Activated T-helper 1 cell treated with anti-CD3 and anti-CD28 coated beads, Interleukin-12 subunit alpha, Interleukin-12 subunit beta, Interleukin-2, Interleukin-4 antibody, amounts not matched to agents 30 ng/mL and 10 ng/mL and 1 ng/mL, durations not matched to agents 14 hours and 24 hours and 36 hours (primary cell): ENCODE measurements around the gene RBM17. TPM values are rescaled to one million over a fixed set of nuclear protein-coding genes. Genes with fewer than 3 reads are reported as not detected.

ENCODE experiments used
- DNase-seq: peaks from one replicate; pipeline ENCODE4 v3.0.0; 2021; ENCODE audit warnings: low spot score
- H3K27ac Mint-ChIP-seq: one replicate; pipeline ENCODE4 v1.8.0; 2021; ENCODE audit warnings: mild to moderate bottlenecking, mixed read lengths
- H3K27me3 Mint-ChIP-seq: one replicate; pipeline ENCODE4 v1.8.0; 2022; ENCODE audit warnings: mild to moderate bottlenecking, moderate library complexity, mixed read lengths; ENCODE audit not compliant: insufficient read depth
- H3K36me3 Mint-ChIP-seq: one replicate; pipeline ENCODE4 v1.8.0; 2021; ENCODE audit warnings: low read depth, mixed read lengths
- H3K4me1 Mint-ChIP-seq: one replicate; pipeline ENCODE4 v1.8.0; 2021; ENCODE audit warnings: low read depth, mixed read lengths
- H3K4me3 Mint-ChIP-seq: one replicate; pipeline ENCODE4 v1.8.0; 2021; ENCODE audit warnings: mild to moderate bottlenecking, moderate library complexity, mixed read lengths
- H3K9me3 Mint-ChIP-seq: one replicate; pipeline ENCODE4 v1.8.0; 2021; ENCODE audit warnings: mixed read lengths
- intact Hi-C: fragments of 100-400 bp; cut with micrococcal nuclease; formaldehyde crosslinking; loops from one replicate; pipeline ENCODE4 v1.15.1; 2024
- total RNA-seq: library from RNA; stranded (reverse); gene quantifications from 2 replicates; pipeline ENCODE4 v1.2.3, GENCODE V29; 2022

RBM17 gene
- total RNA-seq, 1 donor from 2014 or later = 265 TPM

- peak; percentile 29 for DNase-seq
- intact Hi-C loops = loop anchor here (1.0 kb wide), 1 partner anchor 20 kb away; no protein-coding TSS in a partner anchor
- Mint-ChIP-seq H3K27ac (peak overlapping the region; percentile 97), H3K4me3 (peak overlapping the region; percentile 59), H3K9me3 (no peaks in the 10 kb centered on the region), H3K36me3 (peaks cover 6% of the 10 kb centered on the region), H3K27me3 (no peaks in the 10 kb centered on the region), H3K4me1 (peaks cover 80% of the 10 kb centered on the region)
Observed at GRCh38 chr10:6072215-6072934, 16.5 kb upstream of the RBM17 start.

- peaks cover 63% of the 10 kb centered on the region for H3K4me1 Mint-ChIP-seq
- DNase-seq = no peak
- H3K27me3 Mint-ChIP-seq = no peaks in the 10 kb centered on the region
- H3K4me3 Mint-ChIP-seq = peak overlapping the region; percentile 43
- peaks cover 6% of the 10 kb centered on the region for H3K36me3 Mint-ChIP-seq
- H3K27ac Mint-ChIP-seq = peak overlapping the region; percentile 41
- H3K9me3 Mint-ChIP-seq = no peaks in the 10 kb centered on the region
- intact Hi-C loops = no loop called here
Observed at GRCh38 chr10:6074489-6075301, 14.1 kb upstream of the RBM17 start.

DNA sequence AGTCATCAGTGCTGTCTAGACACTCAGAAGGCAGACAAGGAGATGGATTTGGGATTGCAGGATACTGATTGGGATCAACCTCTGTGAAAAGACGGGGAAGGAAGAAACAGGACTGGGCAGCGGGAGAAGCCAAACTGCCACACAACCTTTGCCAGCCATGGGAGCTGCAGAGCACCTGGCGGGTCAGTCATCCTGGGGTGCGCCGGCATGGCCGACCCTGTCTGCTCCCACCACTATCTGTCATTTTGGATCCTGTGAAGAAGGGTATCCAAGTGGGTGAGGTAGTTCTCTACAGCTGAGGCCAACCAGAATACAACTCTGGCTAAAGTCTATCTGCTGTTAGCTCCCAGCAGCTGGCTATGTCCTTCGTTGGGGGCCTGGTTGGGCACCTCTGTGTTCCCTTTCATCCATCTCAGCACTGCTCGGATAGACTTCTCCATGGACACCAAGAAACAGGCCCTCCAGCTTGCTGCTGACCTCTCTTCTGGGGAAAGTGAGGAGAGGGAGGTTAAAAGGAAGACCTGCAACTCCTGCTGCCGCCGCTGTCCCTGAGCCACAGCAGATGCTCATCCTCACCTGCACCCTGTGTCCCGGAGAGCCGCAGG is 11.7 kb upstream of the RBM17 start:
- Mint-ChIP-seq H3K9me3 (peaks cover 7% of the 10 kb centered on the region), H3K27ac (no peak overlapping the region), H3K4me3 (no peak overlapping the region), H3K4me1 (peaks cover 52% of the 10 kb centered on the region), H3K36me3 (peaks cover 7% of the 10 kb centered on the region), H3K27me3 (no peaks in the 10 kb centered on the region)
- DNase-seq = no peak
- intact Hi-C loops = no loop called here

- intact Hi-C loops = no loop called here
- H3K27ac Mint-ChIP-seq = no peak overlapping the region
- H3K4me1 Mint-ChIP-seq = peaks cover 52% of the 10 kb centered on the region
- H3K4me3 Mint-ChIP-seq = no peak overlapping the region
- no peak for DNase-seq
- peaks cover 7% of the 10 kb centered on the region for H3K36me3 Mint-ChIP-seq
- H3K9me3 Mint-ChIP-seq = peaks cover 7% of the 10 kb centered on the region
- H3K27me3 Mint-ChIP-seq = no peaks in the 10 kb centered on the region
Observed at GRCh38 chr10:6079044-6079443, 9.8 kb upstream of the RBM17 start.

DNA sequence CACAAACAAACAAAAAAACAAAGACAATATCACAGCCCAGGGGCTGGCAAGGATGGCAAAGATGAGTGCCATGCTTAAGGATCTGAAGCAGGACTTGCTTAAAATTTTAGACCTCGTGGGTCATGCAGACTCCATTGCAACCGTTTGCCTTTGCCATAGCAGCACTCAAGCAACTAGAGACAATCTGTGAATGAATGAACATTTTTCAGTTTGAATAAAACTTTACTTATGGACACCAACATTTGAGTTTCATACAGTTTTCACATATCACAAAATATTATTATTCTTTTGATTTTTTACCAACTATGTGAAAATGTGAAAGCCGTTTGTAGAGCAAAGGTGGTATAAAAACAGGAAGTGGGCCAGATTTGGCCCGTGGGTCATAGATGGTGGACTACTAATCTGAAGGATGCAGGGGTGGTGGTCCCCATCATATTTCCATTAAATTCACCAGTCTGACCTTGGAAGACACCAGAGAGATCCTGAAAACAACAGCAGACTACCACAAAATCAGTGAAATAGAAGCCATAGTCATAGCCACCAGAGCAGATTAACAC is 8.3 kb upstream of the RBM17 start:
- H3K4me1 Mint-ChIP-seq = peaks cover 43% of the 10 kb centered on the region

GRCh38 chr10:6082496-6083395 is 6.1 kb upstream of the RBM17 start:
- Mint-ChIP-seq H3K36me3 (peaks cover 8% of the 10 kb centered on the region), H3K27me3 (no peaks in the 10 kb centered on the region), H3K9me3 (peaks cover 7% of the 10 kb centered on the region), H3K27ac (peak overlapping the region; percentile 94), H3K4me3 (peak overlapping the region; percentile 80), H3K4me1 (peaks cover 60% of the 10 kb centered on the region)
- no peak for DNase-seq
- intact Hi-C loops = loop anchor here (1.0 to 10.0 kb wide), 6 partner anchors 12 to 398 kb away; partner anchors contain the start of genes GDI2, IL2RA and TASOR2

More for the DNA sequence above, 8.3 kb upstream of the RBM17 start:
- Mint-ChIP-seq H3K27ac (no peak overlapping the region), H3K9me3 (peaks cover 7% of the 10 kb centered on the region), H3K36me3 (peaks cover 7% of the 10 kb centered on the region), H3K4me3 (no peak overlapping the region), H3K27me3 (no peaks in the 10 kb centered on the region)
- intact Hi-C loops = loop anchor here (10.0 kb wide), 2 partner anchors 266 to 396 kb away; partner anchors contain the start of genes GDI2 and TASOR2
- DNase-seq = no peak

- peaks cover 64% of the 10 kb centered on the region for H3K4me1 Mint-ChIP-seq
- H3K27me3 Mint-ChIP-seq = no peaks in the 10 kb centered on the region
- H3K36me3 Mint-ChIP-seq = peaks cover 8% of the 10 kb centered on the region
- H3K27ac Mint-ChIP-seq = peak overlapping the region; percentile 94
- peaks cover 7% of the 10 kb centered on the region for H3K9me3 Mint-ChIP-seq
- H3K4me3 Mint-ChIP-seq = peak overlapping the region; percentile 80
- DNase-seq = peak; percentile 67
- intact Hi-C loops = loop anchor here (1.0 to 10.0 kb wide), 7 partner anchors 13 to 399 kb away; partner anchors contain the start of genes GDI2, IL2RA and TASOR2
Observed at GRCh38 chr10:6083523-6084475, 5.0 kb upstream of the RBM17 start.

DNA sequence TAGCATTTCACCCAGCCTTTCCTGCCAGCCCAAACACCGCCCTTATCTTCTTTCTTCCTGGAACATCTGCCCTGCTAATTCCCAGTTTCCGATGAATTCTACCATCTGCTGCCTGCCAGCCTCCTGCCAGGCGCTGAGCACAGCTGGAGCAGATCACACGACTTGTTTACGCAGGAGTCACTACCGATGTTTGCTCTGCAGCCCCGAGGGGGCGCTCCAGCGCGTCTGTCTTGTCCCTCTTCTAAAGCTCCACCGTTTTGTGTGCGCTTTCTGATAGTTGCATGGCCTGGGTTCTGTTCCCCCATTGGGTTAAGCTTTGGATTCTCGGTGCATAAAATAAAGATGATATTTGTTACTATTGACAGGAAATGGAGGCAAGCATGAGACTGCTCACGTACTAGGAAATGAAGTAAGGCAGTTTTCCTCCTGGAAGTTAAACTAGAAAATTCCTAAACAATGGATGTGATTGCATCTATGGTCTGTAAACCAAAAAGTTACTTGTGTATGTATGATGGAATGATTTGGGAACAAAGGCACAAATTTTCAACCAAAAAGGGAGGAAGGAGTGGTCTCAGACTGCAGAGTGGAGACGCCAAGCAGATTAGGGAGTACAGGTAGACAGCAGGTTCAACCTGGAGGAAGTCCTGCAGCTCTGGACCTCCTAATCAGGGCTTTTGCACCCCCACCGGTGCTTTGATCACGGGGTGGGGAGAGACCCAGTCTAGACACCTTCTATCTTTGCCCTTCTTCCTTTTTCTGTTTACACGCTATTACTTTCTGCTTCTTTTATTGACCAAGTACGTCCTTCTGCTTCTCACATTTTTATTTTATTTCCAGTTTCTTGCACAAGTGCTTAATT is 2.2 kb upstream of the RBM17 start:
- H3K27me3 Mint-ChIP-seq = no peaks in the 10 kb centered on the region
- peaks cover 4% of the 10 kb centered on the region for H3K9me3 Mint-ChIP-seq
- DNase-seq = peak; percentile 79
- peaks cover 73% of the 10 kb centered on the region for H3K4me1 Mint-ChIP-seq
- H3K4me3 Mint-ChIP-seq = peak overlapping the region; percentile 78
- intact Hi-C loops = loop anchor here (1.0 to 10.0 kb wide), 4 partner anchors 72 to 459 kb away; partner anchors contain the start of genes GDI2 and TASOR2
- peak overlapping the region; percentile 87 for H3K27ac Mint-ChIP-seq
- peaks cover 14% of the 10 kb centered on the region for H3K36me3 Mint-ChIP-seq

DNA sequence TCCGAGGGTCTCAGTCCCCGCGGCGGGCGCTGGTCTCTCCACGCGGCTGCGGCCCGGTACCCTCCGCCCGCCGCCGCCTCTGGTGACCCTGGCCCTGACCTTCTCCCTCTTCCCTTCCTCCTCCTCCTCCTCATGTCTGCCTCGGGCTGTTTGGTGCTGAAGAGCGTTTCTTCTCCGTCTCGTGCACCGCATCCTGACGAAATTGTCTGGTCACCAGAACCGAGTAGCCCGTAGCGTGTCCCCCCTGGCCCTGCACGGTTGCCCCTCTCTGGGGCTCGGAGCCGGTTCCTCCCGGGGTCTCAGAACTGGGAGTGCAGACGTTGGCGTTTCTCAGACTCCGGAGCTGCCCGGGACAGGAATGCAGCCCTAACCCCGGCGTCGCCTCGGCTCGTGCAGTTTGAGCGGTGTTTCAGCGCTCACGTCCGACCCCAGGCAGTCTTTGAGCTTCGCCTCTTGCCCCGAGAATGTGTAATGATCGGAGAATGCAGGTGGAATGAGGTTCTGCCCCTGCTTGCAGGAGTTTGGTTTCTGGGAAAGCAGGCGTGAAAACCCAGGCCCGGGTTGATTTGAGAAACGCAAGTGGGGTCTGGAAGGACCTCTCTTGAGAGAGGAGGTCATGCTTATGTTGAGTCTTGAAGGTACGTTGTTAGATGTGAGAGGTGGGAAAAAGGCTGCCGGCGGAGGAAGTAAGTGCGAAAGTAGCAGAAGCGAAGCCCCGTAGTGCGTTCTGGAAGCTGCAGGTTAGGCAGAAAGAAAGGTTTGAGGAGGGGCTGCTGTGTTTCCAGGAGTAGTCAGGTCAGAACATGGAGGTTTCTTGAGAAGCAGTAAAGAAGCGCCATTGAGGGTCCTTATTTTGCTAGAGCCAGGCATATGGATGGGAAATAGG is 743 bp downstream of the RBM17 start:
- H3K27me3 Mint-ChIP-seq = no peaks in the 10 kb centered on the region
- no peaks in the 10 kb centered on the region for H3K9me3 Mint-ChIP-seq
- intact Hi-C loops = loop anchor here (2.0 to 10.0 kb wide), 6 partner anchors 61 to 462 kb away; partner anchors contain the start of genes ANKRD16, GDI2 and TASOR2

More for the DNA sequence above, 743 bp downstream of the RBM17 start:
- Mint-ChIP-seq H3K27ac (peak overlapping the region; percentile 88), H3K4me1 (peaks cover 64% of the 10 kb centered on the region), H3K4me3 (peak overlapping the region; percentile 95), H3K36me3 (peaks cover 18% of the 10 kb centered on the region)
- DNase-seq = peak; percentile 19
